Erythroblast (primary cell): ENCODE measurements around the gene DEPDC5.

Experiments
- GATA1 ChIP-seq: IDR thresholded peaks from 2 replicates; pipeline ENCODE4 v1.6.1; 2011; ENCODE audit warnings: low read depth, mild to moderate bottlenecking, control low read depth, low read length, moderate library complexity
- POLR2A ChIP-seq: IDR thresholded peaks from 2 replicates; pipeline ENCODE4 v1.6.1; 2011; ENCODE audit warnings: mild to moderate bottlenecking, low read length

DNA sequence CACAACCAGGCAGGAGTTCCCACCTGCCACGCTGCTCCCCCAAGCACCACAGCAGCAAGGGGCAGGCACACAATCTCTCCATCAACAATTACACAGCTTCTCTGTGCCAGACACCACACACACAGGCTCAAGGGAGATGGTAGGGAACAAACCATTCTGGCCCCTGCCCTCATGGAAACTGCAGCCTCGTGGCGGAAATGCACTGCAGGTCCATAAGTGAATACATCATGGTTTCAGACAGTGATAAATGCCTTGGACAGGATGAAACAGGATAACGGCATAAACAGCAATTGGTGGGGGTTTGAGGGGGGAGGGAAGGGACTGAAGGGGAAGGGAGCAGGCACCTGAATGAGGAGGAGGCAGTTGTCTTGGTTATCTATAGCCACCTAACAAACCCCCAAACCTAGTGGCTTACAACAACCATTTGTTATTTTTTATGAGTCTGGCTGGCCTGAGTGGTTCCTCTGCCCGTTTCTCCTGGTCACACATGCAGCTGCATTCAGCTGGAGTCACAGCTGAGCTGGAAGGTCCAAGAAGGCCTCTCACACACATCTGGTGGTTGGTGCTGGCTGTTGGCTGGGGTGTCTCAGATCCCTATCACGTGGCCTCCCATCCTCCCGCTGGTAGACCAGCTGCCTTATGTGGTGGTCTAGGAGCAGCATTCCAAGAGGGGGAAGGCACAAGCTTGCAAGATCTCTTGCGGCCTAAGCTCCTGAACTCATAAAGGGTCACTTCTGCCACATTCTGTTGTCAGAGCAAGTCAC lies 175.5 kb downstream of the DEPDC5 start:
- TF ChIP-seq POLR2A, result no peak
- no peak for TF ChIP-seq GATA1
